ENCODE results near the gene GALM. TPM values are rescaled to one million over a fixed set of nuclear protein-coding genes. Genes with fewer than 3 reads are reported as not detected.
"Not testable (repeated sequence)": the region's sequence is repeated elsewhere in the genome, so short reads cannot be mapped to it uniquely, and the experiment has no call there.

Gene GALM
- total RNA-seq, 2 experiments from 2014 or later = 38.3 to 40.6 TPM

GRCh38 chr2:38712413-38712812 lies 46.5 kb downstream of the GALM start:
- POLR2A ChIA-PET = no interaction called here
- H3K27me3 Mint-ChIP-seq = no peaks in the 10 kb centered on the region
- peaks cover 3% of the 10 kb centered on the region for H3K9me3 Mint-ChIP-seq
- no peak overlapping the region for H3K4me3 Mint-ChIP-seq
- ATAC-seq (no peak), DNase-seq (no peak)
- H3K27ac Mint-ChIP-seq = no peak overlapping the region
- peaks cover 68% of the 10 kb centered on the region for H3K4me1 Mint-ChIP-seq (ENCODE audit: low read depth)
- peaks cover 56% of the 10 kb centered on the region for H3K36me3 Mint-ChIP-seq (ENCODE audit: low read depth)
- TF ChIP-seq CTCF (IDR thresholded peaks at IDR 0.05) = no peak
- intact Hi-C loops (cut with micrococcal nuclease) = no loop called here
- CTCF ChIA-PET = interaction anchor here (1.3 kb wide), 1 partner anchor 130 kb away, joined by 6 read pairs; no protein-coding TSS in a partner anchor

GRCh38 chr2:38712871-38713270 lies 47.0 kb downstream of the GALM start:
- ATAC-seq (no peak), DNase-seq (no peak)
- ChIA-PET CTCF (interaction anchor here (1.1 kb wide), 1 partner anchor 12 kb away, joined by 3 read pairs; no protein-coding TSS in a partner anchor), POLR2A (no interaction called here)
- peak overlapping the region; percentile 32 for H3K27ac Mint-ChIP-seq
- no peak for TF ChIP-seq CTCF (IDR thresholded peaks at IDR 0.05)
- H3K4me1 Mint-ChIP-seq (ENCODE audit: low read depth) = peaks cover 66% of the 10 kb centered on the region
- H3K9me3 Mint-ChIP-seq = peaks cover 3% of the 10 kb centered on the region
- intact Hi-C loops (cut with micrococcal nuclease) = no loop called here
- H3K4me3 Mint-ChIP-seq = no peak overlapping the region
- H3K36me3 Mint-ChIP-seq (ENCODE audit: low read depth) = peaks cover 56% of the 10 kb centered on the region
- H3K27me3 Mint-ChIP-seq = no peaks in the 10 kb centered on the region

GRCh38 chr2:38713338-38713737 lies 47.4 kb downstream of the GALM start:
- no peak overlapping the region for H3K4me3 Mint-ChIP-seq
- H3K4me1 Mint-ChIP-seq (ENCODE audit: low read depth) = peaks cover 65% of the 10 kb centered on the region
- peaks cover 3% of the 10 kb centered on the region for H3K9me3 Mint-ChIP-seq
- H3K27ac Mint-ChIP-seq = peak overlapping the region; percentile 32
- CTCF ChIA-PET = interaction anchor here (0.7 to 1.4 kb wide), 4 partner anchors 10 to 168 kb away, joined by 3 to 7 read pairs (median 4); no protein-coding TSS in a partner anchor
- peaks cover 56% of the 10 kb centered on the region for H3K36me3 Mint-ChIP-seq (ENCODE audit: low read depth)
- POLR2A ChIA-PET = interaction anchor here (0.6 kb wide), 1 partner anchor 33 kb away, joined by 3 read pairs; no protein-coding TSS in a partner anchor
- no peak for ATAC-seq
- H3K27me3 Mint-ChIP-seq = no peaks in the 10 kb centered on the region
- intact Hi-C loops (cut with micrococcal nuclease) = no loop called here
- no peak for TF ChIP-seq CTCF (IDR thresholded peaks at IDR 0.05)
- no peak for DNase-seq

GRCh38 chr2:38714941-38715340 lies 49.0 kb downstream of the GALM start:
- Mint-ChIP-seq H3K36me3 (ENCODE audit: low read depth) (peaks cover 60% of the 10 kb centered on the region), H3K27ac (peak overlapping the region; percentile 56), H3K4me1 (ENCODE audit: low read depth) (peaks cover 54% of the 10 kb centered on the region)
- H3K4me3 Mint-ChIP-seq; H3K9me3 Mint-ChIP-seq; intact Hi-C loops (cut with micrococcal nuclease); H3K27me3 Mint-ChIP-seq; DNase-seq: not testable (repeated sequence)
- ChIA-PET POLR2A (interaction anchor here (1.6 to 2.3 kb wide), 2 partner anchors 36 to 47 kb away, joined by 4 to 7 read pairs; partner anchors contain the start of gene SRSF7), CTCF (interaction anchor here (1.6 kb wide), 1 partner anchor 113 kb away, joined by 4 read pairs; no protein-coding TSS in a partner anchor)
- ATAC-seq = peak; percentile 20

GRCh38 chr2:38716185-38716584 lies 50.3 kb downstream of the GALM start:
- POLR2A ChIA-PET = interaction anchor here (1.0 to 2.3 kb wide), 3 partner anchors 13 to 49 kb away, joined by 3 to 7 read pairs (median 4); partner anchors contain the start of gene SRSF7
- CTCF ChIA-PET = interaction anchor here (1.6 kb wide), 1 partner anchor 115 kb away, joined by 4 read pairs; no protein-coding TSS in a partner anchor
- intact Hi-C loops (cut with micrococcal nuclease) = no loop called here
- Mint-ChIP-seq H3K4me1 (ENCODE audit: low read depth) (peaks cover 59% of the 10 kb centered on the region), H3K27ac (peak overlapping the region; percentile 41), H3K36me3 (ENCODE audit: low read depth) (peaks cover 66% of the 10 kb centered on the region), H3K9me3 (peaks cover 13% of the 10 kb centered on the region), H3K27me3 (no peaks in the 10 kb centered on the region), H3K4me3 (no peak overlapping the region)
- no peak for TF ChIP-seq CTCF (IDR thresholded peaks at IDR 0.05)
- ATAC-seq (no peak), DNase-seq (no peak)

All from activated CD8-positive, alpha-beta T cell treated with anti-CD3 and anti-CD28 coated beads for 36 hours (primary cell).